Calu3 (cell line): ENCODE results near the gene FRAS1. TPM values are rescaled to one million over a fixed set of nuclear protein-coding genes. Genes with fewer than 3 reads are reported as not detected.

Experiments used
- BruUV-seq: library from RNA; stranded (reverse); fragments of 400-500 nt; replicated peaks from 2 replicates; lab custom pipeline; 2021; lab: Mats Ljungman, UMichigan
- CTCF ChIA-PET: fragments of 300-600 bp; sonication (Branson Sonifier 250); formaldehyde crosslinking; loops from one replicate; lab custom pipeline; 2022; ENCODE audit warnings: antibody characterized with exemption; lab: Charles Lee
- DNase-seq: peaks from one replicate; pipeline ENCODE4 v3.0.0; 2022
- H3K27ac Mint-ChIP-seq: one replicate; pipeline ENCODE4 v1.8.0; 2022; ENCODE audit warnings: mixed read lengths; ENCODE audit not compliant: unreplicated experiment
- H3K27me3 Mint-ChIP-seq: one replicate; pipeline ENCODE4 v1.8.0; 2022; ENCODE audit warnings: mixed read lengths; ENCODE audit not compliant: unreplicated experiment
- H3K36me3 Mint-ChIP-seq: one replicate; pipeline ENCODE4 v1.8.0; 2022; ENCODE audit warnings: mild to moderate bottlenecking, moderate library complexity, mixed read lengths; ENCODE audit not compliant: insufficient read depth, unreplicated experiment
- H3K4me1 Mint-ChIP-seq: one replicate; pipeline ENCODE4 v1.8.0; 2022; ENCODE audit warnings: mild to moderate bottlenecking, low read depth, mixed read lengths; ENCODE audit not compliant: unreplicated experiment
- H3K4me3 Mint-ChIP-seq: one replicate; pipeline ENCODE4 v1.8.0; 2022; ENCODE audit warnings: mild to moderate bottlenecking, low read depth, moderate library complexity, mixed read lengths; ENCODE audit not compliant: unreplicated experiment
- H3K9me3 Mint-ChIP-seq: one replicate; pipeline ENCODE4 v1.8.0; 2022; ENCODE audit warnings: low read depth, mixed read lengths; ENCODE audit not compliant: unreplicated experiment
- CTCF ChIP-seq: fragments of 200-600 bp; IDR thresholded peaks from one replicate; pipeline ENCODE4 v1.8.0; 2022; ENCODE audit warnings: antibody characterized with exemption; ENCODE audit not compliant: unreplicated experiment
- intact Hi-C: fragments of 100-400 bp; cut with micrococcal nuclease; formaldehyde crosslinking; loops from one replicate; pipeline ENCODE4 v1.10.0; 2022; ENCODE audit not compliant: unreplicated experiment
- total RNA-seq: library from RNA; stranded (reverse); gene quantifications from 2 replicates; pipeline ENCODE4 v1.2.3, GENCODE V29; 2022

Gene FRAS1
- total RNA-seq, 1 experiment from 2014 or later: 29.4 TPM

- no peaks in the 10 kb centered on the region for H3K9me3 Mint-ChIP-seq
- H3K4me1 Mint-ChIP-seq: peaks cover 31% of the 10 kb centered on the region
- intact Hi-C loops: no loop called here
- no peaks in the 10 kb centered on the region for H3K27me3 Mint-ChIP-seq
- DNase-seq: no peak
- peaks cover 39% of the 10 kb centered on the region for H3K36me3 Mint-ChIP-seq
- no TSS peak for BruUV-seq
- H3K4me3 Mint-ChIP-seq: no peak overlapping the region
- H3K27ac Mint-ChIP-seq: no peak overlapping the region
- no peak for TF ChIP-seq CTCF
- CTCF ChIA-PET: no interaction called here
Measured at GRCh38 chr4:78585633-78586032, 528.5 kb downstream of the FRAS1 start.

GRCh38 chr4:78588894-78589545, 531.9 kb downstream of the FRAS1 start:
- intact Hi-C loops: no loop called here
- no peak for TF ChIP-seq CTCF
- Mint-ChIP-seq H3K4me3 (no peak overlapping the region), H3K9me3 (no peaks in the 10 kb centered on the region), H3K36me3 (peaks cover 40% of the 10 kb centered on the region), H3K27ac (peak overlapping the region; percentile 31), H3K4me1 (peaks cover 21% of the 10 kb centered on the region), H3K27me3 (no peaks in the 10 kb centered on the region)
- CTCF ChIA-PET: no interaction called here
- BruUV-seq: no TSS peak
- DNase-seq: no peak

GRCh38 chr4:78591404-78591803, 534.3 kb downstream of the FRAS1 start:
- CTCF ChIA-PET: no interaction called here
- no peaks in the 10 kb centered on the region for H3K27me3 Mint-ChIP-seq

GRCh38 chr4:78592088-78592783, 535.1 kb downstream of the FRAS1 start:
- CTCF ChIA-PET: interaction anchor here (0.9 kb wide), 1 partner anchor 23 kb away, joined by 3 read pairs; no protein-coding TSS in a partner anchor
- DNase-seq: no peak
- Mint-ChIP-seq H3K4me3 (no peak overlapping the region), H3K9me3 (no peaks in the 10 kb centered on the region), H3K27ac (no peak overlapping the region), H3K4me1 (peaks cover 19% of the 10 kb centered on the region), H3K27me3 (no peaks in the 10 kb centered on the region), H3K36me3 (peaks cover 50% of the 10 kb centered on the region)
- no TSS peak for BruUV-seq
- peak; percentile 17 for TF ChIP-seq CTCF
- intact Hi-C loops: no loop called here

More at GRCh38 chr4:78591404-78591803, 534.3 kb downstream of the FRAS1 start:
- no peak for TF ChIP-seq CTCF
- DNase-seq: no peak
- intact Hi-C loops: no loop called here
- Mint-ChIP-seq H3K9me3 (no peaks in the 10 kb centered on the region), H3K4me3 (no peak overlapping the region), H3K4me1 (peaks cover 19% of the 10 kb centered on the region), H3K27ac (no peak overlapping the region), H3K36me3 (peaks cover 51% of the 10 kb centered on the region)
- BruUV-seq: no TSS peak

Other genes with a start within 250 kb of the FRAS1 start
- 27.1 and 29.7 TPM in 2 replicates for gene CNOT6L, start 238.0 kb upstream of the FRAS1 start, total RNA-seq
- gene MRPL1, start 194.5 kb upstream of the FRAS1 start, total RNA-seq: 24.1 and 29.3 TPM in 2 replicates